ENCODE measurements around the gene TPCN2.

Gene TPCN2

GRCh38 chr11:69027704-69028372 lies 20.9 kb upstream of the TPCN2 start:
- WGBS = 81% methylated on average over 9 of the region's 9 CpGs
- no peaks in the 10 kb centered on the region for H3K27me3 ChIP-seq (ENCODE audit: insufficient read depth, low read length)
- H3K4me3 ChIP-seq (ENCODE audit: low read length) = no peak overlapping the region
- H3K36me3 ChIP-seq (ENCODE audit: insufficient read depth, low read length) = no peaks in the 10 kb centered on the region
- H3K9ac ChIP-seq (ENCODE audit: low read depth, low read length) = no peak overlapping the region
- H3K9me3 ChIP-seq (ENCODE audit: insufficient read depth, low read depth, low read length) = no peaks in the 10 kb centered on the region
- H3K4me1 ChIP-seq (ENCODE audit: insufficient read depth, low read length) = peaks cover 4% of the 10 kb centered on the region; the same call in 1 of the 2 replicates
- no peak overlapping the region for H3K27ac ChIP-seq (ENCODE audit: low read depth, low read length)

GRCh38 chr11:69030301-69030700 lies 18.4 kb upstream of the TPCN2 start:
- H3K36me3 ChIP-seq (ENCODE audit: insufficient read depth, low read length) = no peaks in the 10 kb centered on the region
- H3K4me1 ChIP-seq (ENCODE audit: insufficient read depth, low read length) = peaks cover 8% of the 10 kb centered on the region; the same call in 1 of the 2 replicates
- H3K4me3 ChIP-seq (ENCODE audit: low read length) = no peak overlapping the region
- WGBS = 92% methylated on average over 6 of the region's 6 CpGs
- H3K9me3 ChIP-seq (ENCODE audit: insufficient read depth, low read depth, low read length) = no peaks in the 10 kb centered on the region
- H3K27ac ChIP-seq (ENCODE audit: low read depth, low read length) = no peak overlapping the region
- H3K9ac ChIP-seq (ENCODE audit: low read depth, low read length) = no peak overlapping the region
- no peaks in the 10 kb centered on the region for H3K27me3 ChIP-seq (ENCODE audit: insufficient read depth, low read length)

GRCh38 chr11:69032833-69033232 lies 15.9 kb upstream of the TPCN2 start:
- H3K4me1 ChIP-seq (ENCODE audit: insufficient read depth, low read length) = peaks cover 6% of the 10 kb centered on the region; the same call in 1 of the 2 replicates
- H3K4me3 ChIP-seq (ENCODE audit: low read length) = no peak overlapping the region
- WGBS = 83% methylated on average over 7 of the region's 7 CpGs
- H3K36me3 ChIP-seq (ENCODE audit: insufficient read depth, low read length) = no peaks in the 10 kb centered on the region
- H3K27ac ChIP-seq (ENCODE audit: low read depth, low read length) = no peak overlapping the region
- H3K9me3 ChIP-seq (ENCODE audit: insufficient read depth, low read depth, low read length) = no peaks in the 10 kb centered on the region
- H3K9ac ChIP-seq (ENCODE audit: low read depth, low read length) = no peak overlapping the region
- H3K27me3 ChIP-seq (ENCODE audit: insufficient read depth, low read length) = no peaks in the 10 kb centered on the region

- H3K9me3 ChIP-seq (ENCODE audit: insufficient read depth, low read depth, low read length) = no peaks in the 10 kb centered on the region
- peaks cover 4% of the 10 kb centered on the region; the same call in 1 of the 2 replicates for H3K4me1 ChIP-seq (ENCODE audit: insufficient read depth, low read length)
- H3K4me3 ChIP-seq (ENCODE audit: low read length) = no peak overlapping the region
- H3K27ac ChIP-seq (ENCODE audit: low read depth, low read length) = no peak overlapping the region
- H3K36me3 ChIP-seq (ENCODE audit: insufficient read depth, low read length) = no peaks in the 10 kb centered on the region
- no peaks in the 10 kb centered on the region for H3K27me3 ChIP-seq (ENCODE audit: insufficient read depth, low read length)
- 88% methylated on average over 11 of the region's 11 CpGs for WGBS
- H3K9ac ChIP-seq (ENCODE audit: low read depth, low read length) = no peak overlapping the region
Measured at GRCh38 chr11:69033431-69033830, 15.3 kb upstream of the TPCN2 start.

GRCh38 chr11:69034123-69034867 lies 14.4 kb upstream of the TPCN2 start:
- Histone ChIP-seq H3K36me3 (ENCODE audit: insufficient read depth, low read length) (no peaks in the 10 kb centered on the region), H3K27me3 (ENCODE audit: insufficient read depth, low read length) (no peaks in the 10 kb centered on the region), H3K9me3 (ENCODE audit: insufficient read depth, low read depth, low read length) (no peaks in the 10 kb centered on the region), H3K27ac (ENCODE audit: low read depth, low read length) (no peak overlapping the region), H3K4me1 (ENCODE audit: insufficient read depth, low read length) (peaks cover 4% of the 10 kb centered on the region; the same call in 1 of the 2 replicates), H3K9ac (ENCODE audit: low read depth, low read length) (no peak overlapping the region), H3K4me3 (ENCODE audit: low read length) (no peak overlapping the region)
- 91% methylated on average over 22 of the region's 22 CpGs for WGBS

GRCh38 chr11:69035150-69035945 lies 13.4 kb upstream of the TPCN2 start:
- H3K27me3 ChIP-seq (ENCODE audit: insufficient read depth, low read length) = no peaks in the 10 kb centered on the region
- WGBS = 73% methylated on average over 21 of the region's 21 CpGs
- H3K36me3 ChIP-seq (ENCODE audit: insufficient read depth, low read length) = no peaks in the 10 kb centered on the region
- H3K4me1 ChIP-seq (ENCODE audit: insufficient read depth, low read length) = peaks cover 4% of the 10 kb centered on the region; the same call in 1 of the 2 replicates
- H3K4me3 ChIP-seq (ENCODE audit: low read length) = no peak overlapping the region
- H3K9ac ChIP-seq (ENCODE audit: low read depth, low read length) = no peak overlapping the region
- no peak overlapping the region for H3K27ac ChIP-seq (ENCODE audit: low read depth, low read length)
- no peaks in the 10 kb centered on the region for H3K9me3 ChIP-seq (ENCODE audit: insufficient read depth, low read depth, low read length)

GRCh38 chr11:69035946-69036340 lies 12.8 kb upstream of the TPCN2 start:
- Histone ChIP-seq H3K4me3 (ENCODE audit: low read length) (no peak overlapping the region), H3K36me3 (ENCODE audit: insufficient read depth, low read length) (no peaks in the 10 kb centered on the region), H3K27ac (ENCODE audit: low read depth, low read length) (no peak overlapping the region), H3K27me3 (ENCODE audit: insufficient read depth, low read length) (no peaks in the 10 kb centered on the region), H3K4me1 (ENCODE audit: insufficient read depth, low read length) (peaks cover 10% of the 10 kb centered on the region), H3K9me3 (ENCODE audit: insufficient read depth, low read depth, low read length) (no peaks in the 10 kb centered on the region), H3K9ac (ENCODE audit: low read depth, low read length) (no peak overlapping the region)
- 93% methylated on average over 11 of the region's 11 CpGs for WGBS

- WGBS = 93% methylated on average over 17 of the region's 18 CpGs
- Histone ChIP-seq H3K4me1 (ENCODE audit: insufficient read depth, low read length) (peaks cover 21% of the 10 kb centered on the region), H3K9ac (ENCODE audit: low read depth, low read length) (no peak overlapping the region), H3K27ac (ENCODE audit: low read depth, low read length) (no peak overlapping the region), H3K27me3 (ENCODE audit: insufficient read depth, low read length) (no peaks in the 10 kb centered on the region), H3K4me3 (ENCODE audit: low read length) (no peak overlapping the region), H3K36me3 (ENCODE audit: insufficient read depth, low read length) (no peaks in the 10 kb centered on the region), H3K9me3 (ENCODE audit: insufficient read depth, low read depth, low read length) (no peaks in the 10 kb centered on the region)
Measured at GRCh38 chr11:69037074-69037473, 11.7 kb upstream of the TPCN2 start.

- WGBS = 91% methylated on average over 8 of the region's 8 CpGs
- Histone ChIP-seq H3K4me3 (ENCODE audit: low read length) (no peak overlapping the region), H3K36me3 (ENCODE audit: insufficient read depth, low read length) (no peaks in the 10 kb centered on the region), H3K27ac (ENCODE audit: low read depth, low read length) (no peak overlapping the region), H3K4me1 (ENCODE audit: insufficient read depth, low read length) (peaks cover 23% of the 10 kb centered on the region), H3K9ac (ENCODE audit: low read depth, low read length) (no peak overlapping the region), H3K27me3 (ENCODE audit: insufficient read depth, low read length) (no peaks in the 10 kb centered on the region), H3K9me3 (ENCODE audit: insufficient read depth, low read depth, low read length) (no peaks in the 10 kb centered on the region)
Measured at GRCh38 chr11:69037544-69037943, 11.2 kb upstream of the TPCN2 start.

GRCh38 chr11:69039501-69039900 lies 9.2 kb upstream of the TPCN2 start:
- 82% methylated on average over 1 of the region's 1 CpG for WGBS
- H3K36me3 ChIP-seq (ENCODE audit: insufficient read depth, low read length) = no peaks in the 10 kb centered on the region

GRCh38 chr11:69040051-69040450 lies 8.7 kb upstream of the TPCN2 start:
- 92% methylated on average over 6 of the region's 6 CpGs for WGBS
- Histone ChIP-seq H3K27ac (ENCODE audit: low read depth, low read length) (no peak overlapping the region), H3K4me3 (ENCODE audit: low read length) (no peak overlapping the region), H3K36me3 (ENCODE audit: insufficient read depth, low read length) (no peaks in the 10 kb centered on the region), H3K27me3 (ENCODE audit: insufficient read depth, low read length) (no peaks in the 10 kb centered on the region), H3K9me3 (ENCODE audit: insufficient read depth, low read depth, low read length) (no peaks in the 10 kb centered on the region), H3K9ac (ENCODE audit: low read depth, low read length) (no peak overlapping the region), H3K4me1 (ENCODE audit: insufficient read depth, low read length) (peaks cover 26% of the 10 kb centered on the region)

More at GRCh38 chr11:69039501-69039900, 9.2 kb upstream of the TPCN2 start:
- Histone ChIP-seq H3K9me3 (ENCODE audit: insufficient read depth, low read depth, low read length) (no peaks in the 10 kb centered on the region), H3K27ac (ENCODE audit: low read depth, low read length) (no peak overlapping the region), H3K4me1 (ENCODE audit: insufficient read depth, low read length) (peaks cover 21% of the 10 kb centered on the region), H3K9ac (ENCODE audit: low read depth, low read length) (no peak overlapping the region), H3K4me3 (ENCODE audit: low read length) (no peak overlapping the region), H3K27me3 (ENCODE audit: insufficient read depth, low read length) (no peaks in the 10 kb centered on the region)

Data from HUES64 (cell line).